IPS DF 19.7 (cell line): ENCODE results near the gene PMF1.
"Not testable (repeated sequence)": the region's sequence is repeated elsewhere in the genome, so short reads cannot be mapped to it uniquely, and the experiment has no call there.

Experiments used
- DNase-seq: peaks from one replicate; pipeline ENCODE4 v3.0.0-alpha.2; 2013; ENCODE audit warnings: low read depth, low spot score

PMF1 gene, protein sequence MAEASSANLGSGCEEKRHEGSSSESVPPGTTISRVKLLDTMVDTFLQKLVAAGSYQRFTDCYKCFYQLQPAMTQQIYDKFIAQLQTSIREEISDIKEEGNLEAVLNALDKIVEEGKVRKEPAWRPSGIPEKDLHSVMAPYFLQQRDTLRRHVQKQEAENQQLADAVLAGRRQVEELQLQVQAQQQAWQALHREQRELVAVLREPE

DNA sequence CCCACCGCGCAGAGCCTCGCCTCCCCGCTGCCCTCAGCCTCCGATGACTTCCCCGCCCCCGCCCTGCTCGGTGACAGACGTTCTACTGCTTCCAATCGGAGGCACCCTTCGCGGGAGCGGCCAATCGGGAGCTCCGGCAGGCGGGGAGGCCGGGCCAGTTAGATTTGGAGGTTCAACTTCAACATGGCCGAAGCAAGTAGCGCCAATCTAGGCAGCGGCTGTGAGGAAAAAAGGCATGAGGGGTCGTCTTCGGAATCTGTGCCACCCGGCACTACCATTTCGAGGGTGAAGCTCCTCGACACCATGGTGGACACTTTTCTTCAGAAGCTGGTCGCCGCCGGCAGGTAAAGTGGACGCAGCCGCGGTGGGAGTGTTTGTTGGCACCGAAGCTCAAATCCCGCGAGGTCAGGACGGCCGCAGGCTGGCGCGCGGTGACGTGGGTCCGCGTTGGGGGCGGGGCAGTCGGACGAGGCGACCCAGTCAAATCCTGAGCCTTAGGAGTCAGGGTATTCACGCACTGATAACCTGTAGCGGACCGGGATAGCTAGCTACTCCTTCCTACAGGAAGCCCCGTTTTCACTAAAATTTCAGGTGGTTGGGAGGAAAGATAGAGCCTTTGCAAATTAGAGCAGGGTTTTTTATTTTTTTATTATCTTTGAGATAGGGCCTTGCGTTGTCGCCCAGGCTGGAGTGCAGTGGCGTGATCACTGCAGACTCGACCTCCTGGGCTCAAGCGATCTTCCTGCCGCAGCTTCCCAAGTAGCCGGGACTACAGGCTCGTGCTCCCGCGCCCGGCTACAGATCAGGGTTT lies at the start of gene PMF1:
PMF1 (plus strand) TSS at position 175 of the 811 bp plus-strand sequence; CDS start at position 184, 9 bp downstream.
- DNase-seq: peak; percentile 87

DNA sequence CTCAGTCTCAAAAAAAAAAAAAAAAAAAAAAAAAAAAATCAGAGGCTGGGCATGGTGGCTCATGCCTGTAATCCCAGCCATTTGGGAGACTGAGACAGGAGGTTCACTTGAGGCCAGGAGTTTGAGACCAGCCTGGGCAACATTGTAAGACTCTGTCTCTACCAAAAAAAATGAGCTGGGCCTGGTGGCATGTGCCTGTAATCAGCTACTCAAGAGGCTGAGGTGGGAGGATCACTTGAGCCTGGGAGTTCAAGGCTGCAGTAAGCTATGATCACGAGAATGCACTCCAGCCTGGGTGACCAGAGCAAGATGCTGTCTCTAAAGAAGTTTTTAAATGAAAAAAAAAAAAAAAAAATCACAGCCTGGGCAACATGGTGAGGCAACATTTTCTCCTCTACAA lies 49.1 kb upstream of the PMF1 start:
- DNase-seq: no peak

DNA sequence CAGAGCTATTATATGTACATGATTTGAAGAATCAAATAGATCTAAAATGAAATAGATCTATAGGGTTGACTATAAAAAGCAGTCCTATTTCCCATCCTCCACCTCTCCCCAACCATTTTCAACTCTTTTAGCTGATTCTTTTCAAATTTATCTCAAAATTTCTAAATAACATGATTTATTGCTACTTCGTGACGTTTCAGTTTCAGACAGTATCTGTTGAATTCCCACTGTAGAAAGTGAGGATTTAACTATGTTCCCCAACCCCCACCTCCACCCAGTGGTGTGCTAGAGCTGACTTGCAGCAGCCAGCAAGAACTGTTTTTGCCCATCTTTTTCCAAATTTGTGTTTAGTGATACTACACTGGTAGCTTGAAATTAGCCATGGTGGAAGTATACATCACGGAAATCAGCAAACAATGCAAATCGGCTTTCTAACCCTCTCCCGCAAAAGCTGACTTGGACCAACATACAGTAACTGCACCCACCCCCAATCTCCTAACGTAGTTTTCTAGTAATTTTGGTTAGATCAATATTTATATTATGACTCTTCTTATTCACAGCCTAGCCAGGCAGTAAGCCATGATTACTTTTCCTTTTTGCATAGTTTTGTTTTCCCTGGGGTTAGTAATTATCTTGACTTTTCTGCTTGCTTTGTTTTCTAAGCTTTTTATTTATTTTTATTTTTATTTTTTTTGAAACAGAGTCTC lies 48.5 kb upstream of the PMF1 start:
- DNase-seq: no peak

DNA sequence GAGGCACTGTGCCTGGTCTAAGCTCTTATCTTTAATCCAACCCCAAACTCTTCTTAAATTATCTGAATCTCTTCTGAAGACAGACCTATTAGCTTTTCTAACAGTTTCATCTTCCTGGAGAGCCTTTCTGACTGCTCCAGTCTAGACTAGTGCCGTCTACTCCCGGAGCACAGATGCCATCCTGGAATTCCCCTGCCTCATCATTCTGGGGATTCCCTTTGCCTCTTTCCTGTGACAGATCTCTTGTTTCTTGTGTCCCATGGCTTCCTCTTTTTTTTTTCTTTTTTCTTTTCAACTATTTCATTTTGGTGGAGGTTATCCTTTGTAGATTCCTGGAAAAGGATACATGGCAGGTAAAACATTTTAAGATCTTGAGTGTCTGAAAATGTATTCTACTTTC lies 47.7 kb upstream of the PMF1 start:
- DNase-seq: no peak

DNA sequence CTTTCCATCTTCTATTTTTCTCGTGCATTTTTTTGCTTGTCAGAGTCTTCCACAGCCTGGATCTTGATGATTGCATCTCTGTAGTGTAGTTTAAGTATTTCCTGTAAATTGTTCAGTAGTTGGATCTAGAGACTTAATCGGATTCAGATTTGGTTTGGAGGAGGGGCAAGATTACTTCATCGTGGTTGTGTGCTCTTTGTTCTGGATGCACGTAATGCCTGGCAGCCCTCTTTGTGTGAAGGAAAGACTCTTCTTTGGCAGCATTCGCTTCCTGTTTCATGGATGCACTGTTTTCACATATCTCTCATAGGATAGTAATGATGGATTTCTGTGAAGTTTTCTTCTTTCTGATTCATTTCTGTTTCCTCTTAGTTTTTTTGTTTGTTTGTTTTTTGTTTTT lies 45.3 kb upstream of the PMF1 start:
- DNase-seq: no peak

DNA sequence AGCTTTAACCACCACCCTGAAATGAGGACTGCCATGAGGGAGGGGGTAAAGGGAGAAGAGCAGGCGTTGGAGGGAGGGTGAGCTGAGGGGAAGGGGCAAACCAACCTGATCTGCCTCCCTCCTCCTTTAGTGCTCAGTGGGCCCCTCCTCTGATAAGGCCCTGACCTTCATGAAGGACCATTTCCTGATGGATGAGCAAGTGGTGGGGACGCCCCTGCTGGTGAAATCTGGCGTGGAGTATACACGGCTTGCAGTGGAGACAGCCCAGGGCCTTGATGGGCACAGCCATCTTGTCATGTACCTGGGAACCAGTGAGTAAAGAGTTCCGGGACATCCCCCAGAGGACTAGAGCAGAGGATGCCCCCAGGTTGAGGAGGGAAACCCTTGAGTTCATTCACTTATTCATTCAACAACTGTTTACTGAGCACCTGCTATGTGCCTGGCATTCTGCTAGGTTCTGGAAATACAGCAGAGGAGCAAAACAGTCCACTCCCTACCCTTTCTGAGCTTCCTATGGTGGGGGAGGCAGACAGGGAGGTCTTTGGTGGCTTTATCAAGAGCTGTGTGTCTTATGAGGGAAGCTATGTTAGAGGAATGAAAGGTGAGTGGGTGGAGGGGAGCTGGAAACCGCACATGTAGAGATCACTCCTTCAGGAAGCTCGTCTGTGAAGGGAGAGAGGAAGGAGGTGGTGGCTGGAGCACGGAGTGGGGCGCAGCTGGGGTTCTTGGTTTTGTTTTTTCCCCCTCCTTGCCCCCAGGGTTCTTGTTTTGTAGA lies 39.9 kb upstream of the PMF1 start:
- DNase-seq: no peak

DNA sequence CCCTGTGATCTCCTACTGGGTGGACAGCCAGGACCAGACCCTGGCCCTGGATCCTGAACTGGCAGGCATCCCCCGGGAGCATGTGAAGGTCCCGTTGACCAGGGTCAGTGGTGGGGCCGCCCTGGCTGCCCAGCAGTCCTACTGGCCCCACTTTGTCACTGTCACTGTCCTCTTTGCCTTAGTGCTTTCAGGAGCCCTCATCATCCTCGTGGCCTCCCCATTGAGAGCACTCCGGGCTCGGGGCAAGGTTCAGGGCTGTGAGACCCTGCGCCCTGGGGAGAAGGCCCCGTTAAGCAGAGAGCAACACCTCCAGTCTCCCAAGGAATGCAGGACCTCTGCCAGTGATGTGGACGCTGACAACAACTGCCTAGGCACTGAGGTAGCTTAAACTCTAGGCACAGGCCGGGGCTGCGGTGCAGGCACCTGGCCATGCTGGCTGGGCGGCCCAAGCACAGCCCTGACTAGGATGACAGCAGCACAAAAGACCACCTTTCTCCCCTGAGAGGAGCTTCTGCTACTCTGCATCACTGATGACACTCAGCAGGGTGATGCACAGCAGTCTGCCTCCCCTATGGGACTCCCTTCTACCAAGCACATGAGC lies 36.1 kb upstream of the PMF1 start:
- no peak for DNase-seq

DNA sequence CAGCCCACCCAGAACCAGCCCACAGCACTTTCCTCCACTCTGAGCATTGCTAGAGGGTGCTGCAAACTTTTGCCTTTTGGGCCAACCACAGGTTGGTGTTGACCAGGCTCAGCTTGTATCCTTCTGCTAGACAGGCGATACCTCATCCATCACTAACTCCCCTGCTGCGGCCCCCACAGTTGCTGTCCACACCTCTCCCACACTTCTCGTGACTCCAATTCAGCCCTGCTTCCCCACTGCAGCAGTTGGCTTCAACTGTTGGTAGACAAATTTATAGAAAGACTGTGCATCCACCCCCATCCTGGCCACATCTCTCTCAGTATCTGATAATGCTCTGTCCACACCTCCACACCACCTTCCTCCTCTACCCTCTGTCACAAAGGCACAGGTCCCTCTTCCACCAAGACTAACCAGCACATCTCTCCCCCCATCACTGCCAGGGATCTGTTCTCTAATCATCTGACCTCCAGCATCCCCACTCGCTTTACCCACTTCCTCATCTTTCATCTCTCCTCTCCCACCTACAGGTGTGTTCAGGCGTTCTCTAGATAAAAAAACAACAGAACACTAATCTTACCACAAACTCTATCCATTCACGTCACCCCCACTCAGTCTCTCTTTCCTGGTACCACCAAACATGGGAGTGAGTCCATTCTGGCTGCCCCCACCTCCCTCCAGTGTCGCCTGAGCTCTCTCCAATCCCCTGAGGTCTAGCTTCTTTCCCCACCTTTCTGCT lies 34.7 kb upstream of the PMF1 start:
- DNase-seq: no peak

DNA sequence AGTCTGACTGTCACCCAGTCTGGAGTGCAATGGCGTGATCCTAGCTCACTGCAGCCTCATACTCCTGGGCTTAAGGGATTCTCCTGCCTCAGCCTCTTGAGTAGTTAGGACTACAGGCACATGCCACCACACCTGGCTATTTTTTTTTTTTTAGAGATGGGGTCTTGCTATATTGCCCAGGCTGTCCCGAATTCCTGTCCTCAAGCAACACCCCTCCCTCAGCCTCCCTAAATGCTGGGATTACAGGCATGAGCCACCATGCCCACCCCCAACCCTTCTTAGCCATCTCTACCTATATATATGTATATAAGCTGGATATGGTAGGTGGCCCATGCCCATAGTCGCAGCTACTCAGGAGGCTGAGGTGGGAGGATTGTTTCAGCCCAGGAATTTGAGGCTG lies 32.3 kb upstream of the PMF1 start:
- DNase-seq: no peak

DNA sequence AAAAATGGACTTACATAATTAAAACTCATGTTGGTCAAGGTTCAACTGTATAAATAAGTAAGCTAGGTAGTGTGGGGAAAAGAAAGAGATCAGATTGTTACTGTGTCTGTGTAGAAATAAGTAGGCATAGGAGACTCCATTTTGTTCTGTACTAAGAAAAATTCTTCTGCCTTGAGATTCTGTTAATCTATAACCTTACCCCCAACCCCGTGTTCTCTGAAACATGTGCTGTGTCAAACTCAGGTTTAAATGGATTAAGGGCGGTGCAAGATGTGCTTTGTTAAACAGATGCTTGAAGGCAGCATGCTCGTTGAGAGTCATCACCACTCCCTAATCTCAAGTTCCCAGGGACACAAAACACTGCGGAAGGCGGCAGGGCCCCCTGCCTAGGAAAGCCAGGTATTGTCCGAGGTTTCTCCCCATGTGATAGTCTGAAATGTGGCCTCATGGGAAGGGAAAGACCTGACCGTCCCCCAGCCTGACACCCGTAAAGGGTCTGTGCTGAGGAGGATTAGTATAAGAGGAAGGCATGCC lies 31.3 kb upstream of the PMF1 start:
- not testable (repeated sequence) for DNase-seq

DNA sequence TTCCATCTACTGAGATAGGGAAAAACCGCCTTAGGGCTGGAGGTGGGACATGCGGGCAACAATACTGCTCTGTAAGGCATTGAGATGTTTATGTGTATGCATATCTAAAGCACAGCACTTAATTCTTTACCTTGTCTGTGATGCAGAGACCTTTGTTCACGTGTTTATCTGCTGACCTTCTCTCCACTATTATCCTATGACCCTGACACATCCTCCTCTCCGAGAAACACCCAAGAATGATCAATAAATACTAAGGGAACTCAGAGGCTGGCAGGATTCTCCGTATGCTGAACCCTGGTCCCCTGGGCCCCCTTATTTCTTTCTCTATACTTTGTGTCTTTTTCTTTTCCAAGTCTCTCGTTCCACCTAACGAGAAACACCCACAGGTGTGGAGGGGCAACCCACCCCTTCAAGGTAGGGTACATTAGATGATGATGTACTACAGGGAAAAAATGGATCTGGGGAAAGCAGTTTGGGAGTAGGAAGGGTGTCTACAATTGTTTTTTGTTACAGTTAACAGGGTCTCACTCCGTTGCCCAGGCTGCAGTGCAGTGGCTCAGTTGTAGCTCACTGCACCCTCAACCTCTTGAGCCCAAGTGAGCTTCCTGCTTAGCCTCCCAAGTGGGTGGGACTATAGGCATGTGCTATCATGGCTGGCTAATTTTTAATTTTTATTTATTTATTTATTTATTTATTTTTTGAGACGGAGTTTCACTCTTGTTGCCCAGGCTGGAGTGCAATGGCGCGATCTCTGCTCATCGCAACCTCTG lies 30.6 kb upstream of the PMF1 start:
- DNase-seq: not testable (repeated sequence)

DNA sequence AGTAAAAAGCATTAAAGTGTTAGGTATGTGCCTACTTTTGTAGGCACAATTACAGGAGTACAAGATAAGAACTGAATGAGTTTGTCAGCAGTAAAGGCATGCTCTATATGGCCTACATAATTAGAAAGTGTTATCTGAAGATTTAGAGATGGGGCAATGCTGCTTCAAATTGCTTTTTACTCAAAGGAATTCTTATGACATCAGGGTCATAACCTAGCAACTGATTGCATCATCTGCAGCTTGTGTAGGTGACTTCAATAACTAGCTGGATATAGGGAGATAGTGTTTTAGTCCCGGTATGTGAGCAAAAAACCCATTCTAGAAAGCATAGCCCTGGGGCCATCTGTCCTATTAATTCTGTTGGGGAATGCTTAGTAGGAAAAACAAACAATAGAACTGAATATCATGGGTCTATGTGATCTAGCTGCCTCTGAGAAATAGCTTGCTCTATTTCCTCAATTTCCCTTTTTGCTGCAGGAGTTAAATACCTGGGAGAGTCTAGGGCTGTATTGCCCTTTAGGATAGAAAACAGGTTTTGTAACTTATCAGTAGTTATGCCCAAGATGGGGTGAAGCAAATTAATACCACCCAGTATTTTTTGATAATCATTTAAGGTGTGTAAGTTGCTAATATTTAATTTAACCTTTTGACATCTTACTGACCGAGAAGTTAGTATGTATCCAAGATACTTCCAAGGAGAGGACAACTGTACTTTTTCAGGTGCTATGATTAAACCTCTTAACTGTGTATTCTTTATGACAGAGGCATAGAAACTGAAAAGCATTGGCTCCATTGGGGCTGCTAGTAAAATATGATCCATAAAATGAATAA lies 26.2 kb upstream of the PMF1 start:
- DNase-seq: not testable (repeated sequence)

DNA sequence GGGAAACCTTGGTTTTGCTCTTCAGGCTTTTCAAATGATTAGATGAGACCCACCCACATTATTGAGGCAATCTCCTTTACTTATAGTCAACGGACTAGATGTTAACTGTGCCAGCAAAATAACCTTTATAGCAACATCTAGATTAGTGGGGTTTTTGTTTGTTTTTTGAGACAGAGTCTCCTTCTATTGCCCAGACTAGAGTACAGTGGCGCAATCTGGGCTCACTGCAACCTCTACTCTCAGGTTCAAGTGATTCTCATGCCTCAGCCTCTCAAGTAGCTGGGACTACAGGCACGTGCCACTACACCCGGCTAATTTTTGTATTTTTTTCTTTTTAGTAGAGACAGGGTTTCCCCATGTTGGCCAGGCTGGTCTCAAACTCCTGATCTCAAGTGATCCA lies 22.5 kb upstream of the PMF1 start:
- not testable (repeated sequence) for DNase-seq

DNA sequence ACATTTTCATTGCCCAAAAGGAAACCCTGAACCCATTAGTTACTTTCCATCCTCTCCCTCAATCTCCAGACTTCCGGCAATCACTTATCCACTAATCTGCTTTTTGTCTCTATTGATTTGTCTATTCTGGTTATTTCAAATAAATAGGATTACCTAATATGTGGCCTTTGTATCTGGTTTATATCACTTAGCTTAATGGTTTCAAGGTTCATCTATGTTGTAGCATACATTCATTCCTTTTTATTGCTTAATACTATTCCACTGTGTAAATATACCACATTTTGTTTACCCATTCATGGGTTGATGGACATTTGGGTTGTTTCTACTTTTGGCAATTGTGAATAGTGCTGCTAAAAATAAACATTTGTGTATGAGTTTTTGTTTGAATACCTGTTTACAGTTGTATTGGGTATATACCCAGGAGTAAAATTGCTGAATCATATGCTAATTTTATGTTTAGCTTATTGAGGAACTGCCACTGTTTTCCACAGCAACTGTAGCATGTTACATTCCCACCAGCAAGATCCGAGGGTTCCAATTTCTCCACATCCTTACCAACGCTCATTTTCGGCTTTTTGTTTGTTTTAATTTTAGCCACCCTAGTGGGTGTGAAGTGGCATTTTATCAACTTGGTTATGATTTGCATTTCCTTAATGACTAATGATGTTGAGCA lies 21.4 kb upstream of the PMF1 start:
- DNase-seq: no peak

DNA sequence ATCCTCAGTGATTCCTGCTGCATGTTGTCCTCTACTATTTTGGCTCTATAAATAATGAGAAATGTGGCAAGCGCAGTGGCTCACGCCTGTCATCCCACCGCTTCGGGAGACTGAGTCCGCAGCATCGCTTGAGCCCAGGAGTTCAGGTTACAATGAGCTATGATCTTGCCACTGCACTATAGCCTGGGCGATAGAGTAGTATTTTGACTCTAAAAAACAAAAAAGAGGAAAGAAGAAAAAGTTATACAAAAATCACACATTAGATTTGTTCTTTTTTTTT lies 19.7 kb upstream of the PMF1 start:
- no peak for DNase-seq

DNA sequence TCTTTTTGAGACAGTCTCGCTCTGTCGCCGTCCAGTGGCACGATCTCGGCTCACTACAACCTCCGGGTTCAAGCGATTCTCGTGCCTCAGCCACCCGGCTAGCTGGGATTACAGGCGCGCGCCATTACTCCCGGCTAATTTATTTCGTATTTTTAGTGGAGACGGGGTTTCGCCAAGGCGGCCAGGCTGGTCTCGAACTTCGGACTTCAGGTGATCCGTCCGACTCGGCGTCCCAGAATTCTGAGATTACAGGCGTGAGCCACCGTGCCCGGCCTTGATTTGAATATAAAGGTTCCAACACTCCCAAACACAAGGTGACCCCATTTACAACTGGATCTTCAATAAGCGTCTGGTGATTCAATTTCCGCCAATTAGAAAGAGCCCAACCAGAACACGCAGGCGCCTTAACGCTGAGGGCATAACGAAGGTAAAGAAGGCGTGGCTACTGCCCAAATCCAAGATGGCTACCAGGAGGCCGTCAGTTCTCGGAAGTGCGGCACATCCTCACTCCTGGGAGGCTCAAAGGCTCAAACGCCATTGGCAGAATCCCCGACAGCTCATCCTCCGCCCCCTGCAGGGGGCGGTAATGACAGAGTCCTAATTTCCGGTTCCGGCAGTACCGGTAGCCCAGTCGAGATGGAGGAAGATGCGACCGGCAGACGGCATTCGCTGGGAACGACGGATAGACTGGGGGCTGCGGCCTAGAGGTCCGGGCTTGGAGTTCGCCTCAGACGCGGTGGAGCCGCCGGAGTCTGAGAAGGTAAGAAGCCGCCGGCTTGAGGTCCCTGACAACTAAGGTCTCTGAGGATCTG lies 19.1 kb upstream of the PMF1 start, which contains the start of gene SLC25A44:
SLC25A44 (plus strand) TSS at position 617 of the 812 bp plus-strand sequence. CDS start 5,744 bp downstream, outside the sequence.
- peak; percentile 98 for DNase-seq

DNA sequence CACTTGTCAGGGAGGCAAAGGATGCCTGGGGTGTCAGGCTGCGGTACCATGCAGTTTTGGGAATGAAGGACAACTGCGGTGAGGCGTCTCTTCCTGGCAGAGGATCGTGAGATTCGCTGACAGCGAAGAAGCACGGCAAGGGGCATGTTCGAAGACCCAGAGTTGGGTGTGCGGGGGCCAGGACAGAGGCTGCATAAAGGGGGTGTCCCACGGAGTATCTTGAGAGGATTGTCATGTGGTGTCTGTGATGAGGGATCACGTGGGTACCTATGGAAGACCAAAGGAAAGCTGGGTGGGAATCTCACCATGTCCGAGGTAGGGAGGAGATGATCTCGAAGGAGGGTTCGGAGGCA lies 18.5 kb upstream of the PMF1 start:
- DNase-seq: no peak

DNA sequence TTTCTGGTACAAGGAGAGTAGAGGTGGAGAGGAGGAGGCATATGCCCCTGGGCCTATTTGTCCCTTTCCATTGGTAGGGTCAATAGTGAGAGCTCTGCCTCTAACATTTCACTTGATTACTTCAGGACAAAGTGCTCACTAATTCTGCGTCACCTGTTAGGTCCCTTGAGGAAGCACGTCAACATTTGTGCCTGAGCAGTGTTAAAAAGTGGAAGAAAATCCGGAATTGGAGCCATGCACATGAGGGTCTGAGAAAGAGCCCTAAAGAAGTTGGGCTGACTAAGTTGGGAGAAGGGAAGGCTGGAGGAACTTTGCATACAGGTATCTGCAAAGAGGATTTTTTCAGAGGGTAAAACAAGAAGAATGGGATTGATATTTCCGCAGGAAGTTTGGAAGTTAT lies 17.0 kb upstream of the PMF1 start:
- no peak for DNase-seq
